A549 (cell line): ENCODE results near the gene KCNH2. TPM values are rescaled to one million over a fixed set of nuclear protein-coding genes. Genes with fewer than 3 reads are reported as not detected.

Source experiments
- ATAC-seq, 2 experiments: fragments of 200-7000 bp in 1 of 2; fragments of >200 bp in 1 of 2; cut with Nextera tagmentation in 1 of 2; cut with Tn5 transposase in 1 of 2; 3 replicates each; pipeline versions ENCODE4 v1.8.0 to v1.9.1; 2018 to 2020; ENCODE audit warnings: mild to moderate bottlenecking in 1 of 2, moderate library complexity in 1 of 2
- CTCF ChIA-PET: fragments of 300-600 bp; sonication (Branson Sonifier 250); formaldehyde crosslinking; extraction: SDS; loops from one replicate; lab custom pipeline; 2021; ENCODE audit warnings: antibody characterized with exemption, inconsistent platforms; lab: Yijun Ruan, JAX
- POLR2A ChIA-PET: fragments of 350-600 bp; formaldehyde crosslinking; extraction: SDS; loops from one replicate; lab custom pipeline; 2021; ENCODE audit warnings: antibody characterized with exemption, inconsistent platforms; lab: Yijun Ruan, JAX
- DNase-seq, 2 experiments: peaks; one replicate each; pipeline versions ENCODE4 v3.0.0 to v3.0.0-alpha.2; 2011 to 2016; ENCODE audit warnings: low read depth in 1 of 2, low spot score in 1 of 2
- FAIRE-seq: peaks from 2 replicates; lab custom pipeline; 2011; peaks lifted over from hg19 to GRCh38; lab: Jason Lieb, UNC
- H3K27ac ChIP-seq, 2 experiments: fragments of >200 bp; sonication (Bioruptor Twin); formaldehyde crosslinking; 3 replicates each; pipeline ENCODE4 v1.5.1; 2016 to 2017
- H3K4me1 ChIP-seq: fragments of >200 bp; sonication (Bioruptor Twin); formaldehyde crosslinking; 3 replicates; pipeline ENCODE4 v1.6.1; 2016
- H3K4me2 ChIP-seq: fragments of >200 bp; sonication (Bioruptor Twin); formaldehyde crosslinking; 3 replicates; pipeline ENCODE4 v1.6.1; 2016
- H3K4me3 ChIP-seq: fragments of >200 bp; sonication (Bioruptor Twin); formaldehyde crosslinking; 3 replicates; pipeline ENCODE4 v1.5.1; 2016
- H3K9me3 ChIP-seq: fragments of >200 bp; sonication (Bioruptor Twin); formaldehyde crosslinking; 3 replicates; pipeline ENCODE4 v1.6.1; 2016
- BCL3 ChIP-seq: fragments of >200 bp; sonication (Bioruptor Twin); formaldehyde crosslinking; IDR thresholded peaks from 3 replicates; pipeline ENCODE4 v1.6.1; 2016
- BHLHE40 ChIP-seq: IDR thresholded peaks from 2 replicates; pipeline ENCODE4 v1.6.1; 2012; ENCODE audit warnings: low read depth, low read length, inconsistent platforms
- CEBPB ChIP-seq, 2 experiments: fragments of >200 bp in 1 of 2; sonication (Bioruptor Twin) in 1 of 2; formaldehyde crosslinking in 1 of 2; IDR thresholded peaks; 2 replicates each; pipeline ENCODE4 v1.6.1; 2012 to 2016
- CHD2 ChIP-seq: fragments of 150-350 bp; IDR thresholded peaks from 2 replicates; pipeline ENCODE4 v1.6.1; 2014; ENCODE audit warnings: low read length; ENCODE audit not compliant: partially characterized antibody
- CHD4 ChIP-seq: fragments of 200-600 bp; sonication (generic); IDR thresholded peaks from 2 replicates; pipeline ENCODE4 v1.6.1; 2016; ENCODE audit warnings: antibody characterized with exemption, mild to moderate bottlenecking, borderline replicate concordance
- EHF ChIP-seq: fragments of 250-450 bp; sonication (Bioruptor Pico); IDR thresholded peaks from 2 replicates; pipeline ENCODE4 v1.5.0; 2020; ENCODE audit warnings: mild to moderate bottlenecking
- EP300 ChIP-seq, 2 experiments: fragments of >200 bp; sonication (Bioruptor Twin); formaldehyde crosslinking; IDR thresholded peaks; 2 replicates in 1 of 2; 3 replicates in 1 of 2; pipeline ENCODE4 v1.6.1; 2016 to 2017
- FOSB ChIP-seq: fragments of 250-450 bp; sonication (Bioruptor Pico); IDR thresholded peaks from 2 replicates; pipeline ENCODE4 v1.5.0; 2020; ENCODE audit warnings: mild to moderate bottlenecking, moderate library complexity
- GATA3 ChIP-seq: IDR thresholded peaks from 2 replicates; pipeline ENCODE4 v1.6.1; 2012; ENCODE audit warnings: borderline replicate concordance
- HDAC2 ChIP-seq: fragments of 200-600 bp; sonication (generic); IDR thresholded peaks from 2 replicates; pipeline ENCODE4 v1.6.1; 2016
- HES2 ChIP-seq: fragments of >200 bp; sonication (Bioruptor Twin); formaldehyde crosslinking; IDR thresholded peaks from 2 replicates; pipeline ENCODE4 v1.6.1; 2016
- HOXB13 ChIP-seq: fragments of 250-450 bp; sonication (Bioruptor Pico); IDR thresholded peaks from 2 replicates; pipeline ENCODE4 v1.5.0; 2020; ENCODE audit warnings: low read depth, mild to moderate bottlenecking, moderate library complexity
- JUN ChIP-seq, 2 experiments: fragments of >200 bp; sonication (Bioruptor Twin); formaldehyde crosslinking; IDR thresholded peaks; 2 replicates in 1 of 2; 3 replicates in 1 of 2; pipeline ENCODE4 v1.6.1; 2016 to 2017
- JUNB ChIP-seq: fragments of >200 bp; sonication (Bioruptor Twin); formaldehyde crosslinking; IDR thresholded peaks from 2 replicates; pipeline ENCODE4 v1.6.1; 2016
- KDM1A ChIP-seq: fragments of 200-600 bp; sonication (generic); IDR thresholded peaks from 2 replicates; pipeline ENCODE4 v1.6.1; 2016; ENCODE audit warnings: low read depth, mild to moderate bottlenecking
- KDM5A ChIP-seq: fragments of 200-600 bp; sonication (generic); IDR thresholded peaks from 2 replicates; pipeline ENCODE4 v1.6.1; 2016; ENCODE audit warnings: antibody characterized with exemption, mild to moderate bottlenecking
- MAZ ChIP-seq: fragments of 150-350 bp; IDR thresholded peaks from 2 replicates; pipeline ENCODE4 v1.6.1; 2014; ENCODE audit warnings: antibody characterized with exemption, low read depth, low read length, borderline replicate concordance
- NFE2L2 ChIP-seq: fragments of 150-350 bp; conservative IDR thresholded peaks from 2 replicates; pipeline ENCODE4 v1.6.1; 2014; ENCODE audit warnings: low read length
- NPAS2 ChIP-seq: fragments of 250-450 bp; sonication (Bioruptor Pico); IDR thresholded peaks from 2 replicates; pipeline ENCODE4 v1.8.0; 2022; ENCODE audit warnings: mild to moderate bottlenecking, moderate library complexity, borderline replicate concordance
- PHF8 ChIP-seq: fragments of 200-600 bp; sonication (generic); IDR thresholded peaks from 2 replicates; pipeline ENCODE4 v1.6.1; 2016; ENCODE audit warnings: low read depth, mild to moderate bottlenecking, antibody characterized with exemption, moderate library complexity, borderline replicate concordance
- POLR2AphosphoS2 ChIP-seq: conservative IDR thresholded peaks from 2 replicates; pipeline ENCODE4 v1.6.1; 2012; ENCODE audit warnings: low read length, improper control_type of control experiment, inconsistent platforms
- RAD21 ChIP-seq, 2 experiments: fragments of >200 bp in 1 of 2; sonication (Bioruptor Twin) in 1 of 2; formaldehyde crosslinking in 1 of 2; IDR thresholded peaks in 1 of 2; conservative IDR thresholded peaks in 1 of 2; 2 replicates in 1 of 2; 3 replicates in 1 of 2; pipeline ENCODE4 v1.6.1; 2012 to 2018; ENCODE audit warnings: inconsistent platforms in 1 of 2
- RARB ChIP-seq: fragments of 250-450 bp; sonication (Bioruptor Pico); IDR thresholded peaks from 2 replicates; pipeline ENCODE4 v1.8.0; 2021; ENCODE audit warnings: mild to moderate bottlenecking, moderate library complexity
- RFX5 ChIP-seq: fragments of 450-650 bp; IDR thresholded peaks from 2 replicates; pipeline ENCODE4 v1.7.1; 2014; ENCODE audit warnings: antibody characterized with exemption, mild to moderate bottlenecking, moderate library complexity
- RNF2 ChIP-seq: fragments of 200-600 bp; sonication (generic); IDR thresholded peaks from 2 replicates; pipeline ENCODE4 v1.6.1; 2016; ENCODE audit warnings: low read depth, mild to moderate bottlenecking, antibody characterized with exemption, moderate library complexity, borderline replicate concordance
- SMC3 ChIP-seq: fragments of >200 bp; sonication (Bioruptor Twin); formaldehyde crosslinking; IDR thresholded peaks from 3 replicates; pipeline ENCODE4 v1.6.1; 2018; ENCODE audit warnings: inconsistent platforms
- TFCP2L1 ChIP-seq: fragments of 250-450 bp; sonication (Bioruptor Pico); IDR thresholded peaks from 2 replicates; pipeline ENCODE4 v1.5.0; 2021; ENCODE audit warnings: mild to moderate bottlenecking
- ZFP36 ChIP-seq: fragments of 450-650 bp; IDR thresholded peaks from 2 replicates; pipeline ENCODE4 v1.6.1; 2014; ENCODE audit warnings: borderline replicate concordance; ENCODE audit not compliant: partially characterized antibody
- WGBS: methylation state at CpG from one replicate; pipeline ENCODE4 v1.1.6; 2017; ENCODE audit errors: missing lambda C conversion rate; 5-methylcytosine and 5-hydroxymethylcytosine counted together
- polyA plus RNA-seq, 4 experiments: library from polyadenylated mRNA; depleted of rRNA in 3 of 4; stranded (reverse); fragments of >200 nt; fragmentation: RNase III in 1 of 4; extraction: RNeasy Plus Mini Kit Qiagen cat#74134 plus additional on column Dnase treatment in 1 of 4; gene quantifications; 2 replicates in 3 of 4; 3 replicates in 1 of 4; pipeline ENCODE4 v1.2.3, GENCODE V29; 2011 to 2017
- TF ChIP-seq, protein P1 (sequence below): IDR thresholded peaks from 2 replicates; pipeline ENCODE4 v1.6.1; 2012
- TF ChIP-seq, protein P2 (sequence below): fragments of 250-450 bp; sonication (Bioruptor Pico); IDR thresholded peaks from 2 replicates; pipeline ENCODE4 v1.5.0; 2020; ENCODE audit warnings: low read depth, mild to moderate bottlenecking, moderate library complexity

Gene KCNH2
- polyA plus RNA-seq, 2 of the 4 experiments (the other 2 are of a cell fraction): 0.26 to 0.41 TPM

GRCh38 chr7:150939466-150939865, 38.7 kb downstream of the KCNH2 start:
- ATAC-seq: no peak
- CTCF ChIA-PET: interaction anchor here (0.6 to 3.1 kb wide), 5 partner anchors 23 to 205 kb away, joined by 3 to 9 read pairs (median 3); no protein-coding TSS in a partner anchor
- Histone ChIP-seq H3K4me3 (no peak overlapping the region), H3K9me3 (no peaks in the 10 kb centered on the region), H3K4me2 (no peak overlapping the region), H3K4me1 (no peaks in the 10 kb centered on the region), H3K27ac (no peak overlapping the region)
- FAIRE-seq: no peak
- TF ChIP-seq HES2 (no peak), CHD2 (no peak), CEBPB (IDR thresholded peaks at IDR 0.05) (no peak), KDM5A (no peak), POLR2AphosphoS2 (no peak), RARB (no peak), ZFP36 (no peak), KDM1A (no peak), TFCP2L1 (CRISPR knock-in tag) (no peak), EHF (no peak)
- TF ChIP-seq, protein P1, sequence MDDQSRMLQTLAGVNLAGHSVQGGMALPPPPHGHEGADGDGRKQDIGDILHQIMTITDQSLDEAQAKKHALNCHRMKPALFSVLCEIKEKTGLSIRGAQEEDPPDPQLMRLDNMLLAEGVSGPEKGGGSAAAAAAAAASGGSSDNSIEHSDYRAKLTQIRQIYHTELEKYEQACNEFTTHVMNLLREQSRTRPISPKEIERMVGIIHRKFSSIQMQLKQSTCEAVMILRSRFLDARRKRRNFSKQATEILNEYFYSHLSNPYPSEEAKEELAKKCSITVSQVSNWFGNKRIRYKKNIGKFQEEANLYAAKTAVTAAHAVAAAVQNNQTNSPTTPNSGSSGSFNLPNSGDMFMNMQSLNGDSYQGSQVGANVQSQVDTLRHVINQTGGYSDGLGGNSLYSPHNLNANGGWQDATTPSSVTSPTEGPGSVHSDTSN: no peak
- TF ChIP-seq, protein P2, sequence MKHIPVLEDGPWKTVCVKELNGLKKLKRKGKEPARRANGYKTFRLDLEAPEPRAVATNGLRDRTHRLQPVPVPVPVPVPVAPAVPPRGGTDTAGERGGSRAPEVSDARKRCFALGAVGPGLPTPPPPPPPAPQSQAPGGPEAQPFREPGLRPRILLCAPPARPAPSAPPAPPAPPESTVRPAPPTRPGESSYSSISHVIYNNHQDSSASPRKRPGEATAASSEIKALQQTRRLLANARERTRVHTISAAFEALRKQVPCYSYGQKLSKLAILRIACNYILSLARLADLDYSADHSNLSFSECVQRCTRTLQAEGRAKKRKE (CRISPR knock-in tag): no peak
- no peak for DNase-seq
- POLR2A ChIA-PET: no interaction called here

DNA sequence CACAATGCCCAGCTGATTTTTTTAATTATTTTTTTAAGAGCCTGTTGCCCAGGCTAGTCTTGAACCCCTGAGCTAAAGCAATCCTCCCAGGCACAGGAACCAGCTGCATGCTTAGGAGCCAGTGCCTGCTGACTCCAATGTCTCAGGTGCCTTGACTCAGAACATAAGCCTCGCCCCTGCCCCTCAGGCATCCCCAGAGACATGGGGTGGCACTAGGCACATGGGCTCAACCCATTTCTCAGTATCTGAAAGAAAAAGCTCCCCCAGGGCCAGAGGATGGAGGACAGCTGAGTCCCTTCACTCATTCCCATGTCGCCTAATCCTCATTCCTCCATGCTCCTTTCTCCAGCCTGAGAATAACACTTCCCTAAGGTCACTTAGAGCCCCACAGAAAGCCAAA, 39.1 kb downstream of the KCNH2 start:
- ATAC-seq (no peak), FAIRE-seq (no peak), DNase-seq (no peak)
- TF ChIP-seq BHLHE40: no peak
- no peak for TF ChIP-seq NPAS2 (CRISPR knock-in tag)
- no peak for TF ChIP-seq HDAC2
- TF ChIP-seq MAZ: no peak
- TF ChIP-seq FOSB: no peak
- TF ChIP-seq EP300 (IDR thresholded peaks at IDR 0.05): no peak
- no peak for TF ChIP-seq JUNB
- TF ChIP-seq CHD2: no peak
- no peaks in the 10 kb centered on the region for H3K4me1 ChIP-seq
- no peak overlapping the region for H3K4me2 ChIP-seq
- no peaks in the 10 kb centered on the region for H3K9me3 ChIP-seq
- POLR2A ChIA-PET: no interaction called here
- CTCF ChIA-PET: interaction anchor here (1.0 to 3.1 kb wide), 4 partner anchors 23 to 79 kb away, joined by 3 to 9 read pairs (median 4); no protein-coding TSS in a partner anchor
- H3K4me3 ChIP-seq: no peak overlapping the region
- H3K27ac ChIP-seq: no peak overlapping the region
- 8% methylated on average over 2 of the region's 2 CpGs for WGBS

- CTCF ChIA-PET: interaction anchor here (1.7 to 3.1 kb wide), 2 partner anchors 40 to 47 kb away, joined by 4 to 9 read pairs; no protein-coding TSS in a partner anchor
- Histone ChIP-seq H3K9me3 (no peaks in the 10 kb centered on the region), H3K27ac (no peak overlapping the region), H3K4me3 (no peak overlapping the region), H3K4me1 (no peaks in the 10 kb centered on the region), H3K4me2 (no peak overlapping the region)
- no peak for DNase-seq
- no peak for FAIRE-seq
- TF ChIP-seq SMC3 (no peak), RFX5 (no peak), CHD2 (no peak), BCL3 (no peak), CEBPB (IDR thresholded peaks at IDR 0.05) (no peak), NPAS2 (CRISPR knock-in tag) (no peak), CHD4 (no peak), RNF2 (no peak), JUNB (no peak), JUN (IDR thresholded peaks at IDR 0.05) (no peak), PHF8 (no peak), MAZ (no peak), GATA3 (no peak), EP300 (IDR thresholded peaks at IDR 0.05) (no peak), EHF (no peak), RAD21 (conservative IDR thresholded peaks at IDR 0.05 in 1 of 2, IDR thresholded peaks at IDR 0.05 in 1 of 2) (no peak), HOXB13 (CRISPR knock-in tag) (no peak), NFE2L2 (no peak), POLR2AphosphoS2 (no peak)
- POLR2A ChIA-PET: no interaction called here
- no peak for ATAC-seq
- 80% methylated on average over 4 of the region's 4 CpGs for whole genome bisulfite sequencing
Observed at GRCh38 chr7:150938566-150938965, 39.6 kb downstream of the KCNH2 start.
